Mucosa of stomach (tissue), 1 donor: Measurements from ENCODE around the gene HOXB6.

Source experiments
- H3K27me3 ChIP-seq: one replicate; pipeline ENCODE4 v1.7.0; 2013; ENCODE audit warnings: mild to moderate bottlenecking, low read length; ENCODE audit not compliant: control insufficient read depth, insufficient read depth
- H3K36me3 ChIP-seq: one replicate; pipeline ENCODE4 v1.7.0; 2013; ENCODE audit warnings: low read length; ENCODE audit not compliant: control insufficient read depth, insufficient read depth
- H3K4me1 ChIP-seq: one replicate; pipeline ENCODE4 v1.7.0; 2013; ENCODE audit warnings: mild to moderate bottlenecking, low read length; ENCODE audit not compliant: control insufficient read depth, insufficient read depth
- H3K4me3 ChIP-seq: one replicate; pipeline ENCODE4 v1.7.0; 2013; ENCODE audit warnings: low read length
- H3K9ac ChIP-seq: one replicate; pipeline ENCODE4 v1.7.0; 2013; ENCODE audit warnings: mild to moderate bottlenecking, low read length, moderate library complexity
- H3K9me3 ChIP-seq: one replicate; pipeline ENCODE4 v1.7.0; 2013; ENCODE audit warnings: mild to moderate bottlenecking, low read length, moderate library complexity; ENCODE audit not compliant: control insufficient read depth
- donor health status: Pancreatic carcinoma.

HOXB6 gene

GRCh38 chr17:48574505-48575065 lies 30.2 kb downstream of the HOXB6 start:
- Histone ChIP-seq H3K27me3 (peaks cover 91% of the 10 kb centered on the region), H3K36me3 (no peaks in the 10 kb centered on the region), H3K4me3 (no peak overlapping the region), H3K4me1 (peaks cover 8% of the 10 kb centered on the region), H3K9me3 (no peaks in the 10 kb centered on the region), H3K9ac (peak overlapping the region; percentile 53)

DNA sequence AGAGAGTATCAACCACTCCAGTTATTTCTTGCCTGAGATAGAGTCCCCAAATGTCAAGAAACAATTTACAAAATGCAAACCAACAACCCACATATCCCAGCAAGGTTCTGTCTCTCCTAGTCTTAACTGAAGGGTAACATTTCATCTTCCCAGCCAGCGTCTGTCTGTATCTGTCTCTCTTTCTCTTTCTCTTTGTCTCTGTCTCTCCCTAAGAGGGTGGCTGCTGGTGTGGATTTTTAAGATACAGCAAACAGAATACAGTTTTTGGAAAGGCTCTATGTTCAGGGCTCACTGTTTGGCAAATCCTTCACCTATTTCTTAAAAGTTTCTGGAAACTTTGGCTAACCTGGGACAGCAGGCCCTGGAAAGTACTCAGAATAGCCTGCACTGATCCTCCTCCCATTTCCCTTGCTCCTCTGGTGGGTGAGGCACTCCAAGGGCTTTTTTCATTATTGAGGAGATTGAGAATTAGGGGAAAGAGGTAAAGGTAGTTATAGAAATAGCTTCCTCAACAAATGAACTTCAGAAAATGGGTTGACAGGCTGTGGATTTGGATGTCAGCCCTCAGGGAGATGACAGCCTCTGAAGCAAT lies 32.9 kb downstream of the HOXB6 start:
- Histone ChIP-seq H3K27me3 (peaks cover 98% of the 10 kb centered on the region), H3K9ac (peak overlapping the region; percentile 67), H3K9me3 (no peaks in the 10 kb centered on the region), H3K36me3 (no peaks in the 10 kb centered on the region), H3K4me3 (no peak overlapping the region), H3K4me1 (peaks cover 20% of the 10 kb centered on the region)

GRCh38 chr17:48571024-48571818 lies 33.6 kb downstream of the HOXB6 start:
- peaks cover 98% of the 10 kb centered on the region for H3K27me3 ChIP-seq
- H3K9ac ChIP-seq: peak overlapping the region; percentile 67
- H3K9me3 ChIP-seq: no peaks in the 10 kb centered on the region
- no peak overlapping the region for H3K4me3 ChIP-seq
- H3K4me1 ChIP-seq: peaks cover 20% of the 10 kb centered on the region
- H3K36me3 ChIP-seq: no peaks in the 10 kb centered on the region

DNA sequence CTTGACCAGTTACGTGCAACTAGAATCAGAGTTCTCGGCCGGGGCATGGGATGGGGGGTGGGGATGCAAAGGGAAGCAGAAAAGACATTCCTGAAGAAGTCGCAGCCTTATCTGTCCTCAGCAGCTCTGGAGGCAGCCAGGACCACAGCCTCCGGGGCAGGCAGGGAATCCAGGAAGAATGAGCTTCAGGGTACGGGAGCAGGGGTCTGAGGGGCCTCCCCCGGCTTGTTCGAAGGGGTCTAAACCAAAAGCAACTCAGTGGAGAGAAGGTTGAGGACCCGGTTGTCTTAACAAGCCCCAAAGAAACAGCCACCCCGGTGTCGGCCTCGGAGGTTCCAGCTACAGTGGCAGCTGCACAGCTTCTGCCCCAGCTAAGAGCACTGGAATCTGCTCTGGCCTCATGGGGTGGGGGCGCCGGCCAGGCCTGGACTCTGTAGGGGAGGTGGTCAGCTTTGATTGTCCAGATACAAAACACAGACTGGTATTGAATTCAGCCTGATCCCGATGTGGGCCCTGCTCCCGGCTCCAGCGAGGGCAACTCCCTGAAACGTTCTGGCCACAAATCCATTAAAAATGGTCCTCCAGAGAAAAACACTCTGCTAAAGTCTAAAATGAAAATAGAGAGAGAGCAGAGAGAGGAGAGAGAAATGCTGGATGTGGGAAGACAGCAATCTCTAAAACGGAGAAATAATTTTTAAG lies 34.3 kb downstream of the HOXB6 start:
- H3K4me1 ChIP-seq: peaks cover 14% of the 10 kb centered on the region
- H3K9me3 ChIP-seq: no peaks in the 10 kb centered on the region
- no peak overlapping the region for H3K4me3 ChIP-seq
- peak overlapping the region; percentile 67 for H3K9ac ChIP-seq
- H3K27me3 ChIP-seq: peaks cover 99% of the 10 kb centered on the region
- no peaks in the 10 kb centered on the region for H3K36me3 ChIP-seq

DNA sequence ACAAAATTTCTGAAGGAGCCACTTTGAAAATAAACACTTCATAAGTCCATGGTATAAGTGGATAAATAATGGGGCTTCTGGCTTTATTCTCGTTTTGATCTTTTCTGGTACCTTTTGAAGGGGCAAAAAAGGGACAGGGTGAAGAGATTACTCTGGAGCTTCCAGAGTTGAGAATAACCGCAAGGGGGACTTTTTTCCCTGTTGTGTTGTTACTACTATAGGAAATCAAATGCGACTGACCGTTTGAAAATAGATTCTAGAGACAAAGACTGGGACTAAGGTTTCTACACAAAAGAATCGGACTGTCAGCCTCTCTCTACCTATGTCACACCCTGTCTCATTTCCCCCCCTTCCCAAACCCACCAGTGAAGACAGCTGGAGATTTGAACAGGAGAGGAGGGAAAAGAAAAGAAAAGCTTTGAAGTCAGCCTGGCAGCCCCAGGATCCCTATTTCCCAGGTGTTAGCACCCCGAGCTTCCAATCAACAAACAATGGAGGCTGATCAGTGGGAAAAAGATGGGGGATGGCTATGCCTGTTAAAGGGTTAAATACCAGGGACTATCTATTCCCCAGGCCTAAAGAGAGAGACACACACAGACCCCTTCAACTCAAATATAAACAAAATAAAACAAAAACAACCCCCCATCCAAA lies 35.0 kb downstream of the HOXB6 start:
- Histone ChIP-seq H3K36me3 (no peaks in the 10 kb centered on the region), H3K27me3 (peaks cover 100% of the 10 kb centered on the region), H3K4me1 (peaks cover 19% of the 10 kb centered on the region), H3K9me3 (no peaks in the 10 kb centered on the region), H3K4me3 (no peak overlapping the region), H3K9ac (peak overlapping the region; percentile 67)

DNA sequence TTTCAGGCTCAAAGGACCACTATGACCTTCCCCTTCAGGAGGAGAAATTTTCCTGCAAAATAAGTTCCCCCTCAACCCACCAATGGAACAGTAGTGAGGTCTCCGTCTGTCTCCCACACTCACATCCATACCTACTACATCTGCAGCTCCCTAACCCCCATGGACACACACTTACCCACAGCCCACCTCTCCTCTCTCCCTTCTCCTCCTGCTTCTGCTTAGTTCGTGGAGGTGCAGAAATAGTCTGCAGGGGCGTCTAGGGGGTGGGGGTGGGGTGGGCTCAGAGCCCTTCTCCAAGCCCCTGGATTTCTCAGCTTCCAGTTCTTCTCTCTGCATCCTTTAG lies 35.6 kb downstream of the HOXB6 start:
- H3K9ac ChIP-seq: no peak overlapping the region
- H3K36me3 ChIP-seq: no peaks in the 10 kb centered on the region
- H3K4me3 ChIP-seq: no peak overlapping the region
- H3K27me3 ChIP-seq: peaks cover 99% of the 10 kb centered on the region
- peaks cover 19% of the 10 kb centered on the region for H3K4me1 ChIP-seq
- no peaks in the 10 kb centered on the region for H3K9me3 ChIP-seq

GRCh38 chr17:48568499-48569239 lies 36.1 kb downstream of the HOXB6 start:
- Histone ChIP-seq H3K9me3 (no peaks in the 10 kb centered on the region), H3K9ac (no peak overlapping the region), H3K4me3 (no peak overlapping the region), H3K4me1 (peaks cover 19% of the 10 kb centered on the region), H3K27me3 (peaks cover 96% of the 10 kb centered on the region), H3K36me3 (no peaks in the 10 kb centered on the region)

DNA sequence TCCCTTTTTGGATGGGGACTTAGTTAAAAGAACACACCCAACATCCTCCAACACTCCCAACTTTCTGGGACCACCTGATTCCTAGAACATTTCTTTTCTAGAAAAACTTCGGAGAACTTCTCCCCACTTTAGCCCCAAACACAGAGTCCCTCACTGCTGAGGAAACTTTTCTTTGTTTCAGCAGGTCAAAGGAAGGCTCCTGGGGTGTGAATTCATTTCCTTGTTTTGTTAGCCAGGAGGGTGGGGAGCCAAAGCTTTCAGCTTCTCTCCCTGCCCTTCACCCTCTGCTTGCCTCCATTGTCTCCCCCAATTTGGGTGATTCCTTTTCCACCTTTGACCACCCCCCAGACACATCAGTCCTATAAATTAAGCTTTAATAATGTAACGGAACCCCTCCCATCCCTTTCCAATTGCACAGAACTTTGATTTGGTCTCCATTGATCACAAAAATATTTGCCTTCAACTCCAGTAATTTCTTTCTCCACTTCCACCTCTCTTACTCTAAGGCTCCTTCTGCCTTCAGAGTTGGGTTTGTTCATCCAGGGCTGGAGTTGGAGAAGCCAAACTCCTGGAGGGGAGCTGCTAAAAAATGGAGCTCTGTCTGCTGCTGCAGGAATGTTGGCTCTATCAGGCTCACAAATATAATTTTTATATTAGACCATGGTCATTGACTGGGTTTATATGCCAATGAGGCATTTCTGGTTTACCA lies 37.0 kb downstream of the HOXB6 start:
- Histone ChIP-seq H3K9ac (no peak overlapping the region), H3K4me3 (no peak overlapping the region), H3K4me1 (peaks cover 19% of the 10 kb centered on the region), H3K9me3 (no peaks in the 10 kb centered on the region), H3K36me3 (no peaks in the 10 kb centered on the region), H3K27me3 (peaks cover 96% of the 10 kb centered on the region)

DNA sequence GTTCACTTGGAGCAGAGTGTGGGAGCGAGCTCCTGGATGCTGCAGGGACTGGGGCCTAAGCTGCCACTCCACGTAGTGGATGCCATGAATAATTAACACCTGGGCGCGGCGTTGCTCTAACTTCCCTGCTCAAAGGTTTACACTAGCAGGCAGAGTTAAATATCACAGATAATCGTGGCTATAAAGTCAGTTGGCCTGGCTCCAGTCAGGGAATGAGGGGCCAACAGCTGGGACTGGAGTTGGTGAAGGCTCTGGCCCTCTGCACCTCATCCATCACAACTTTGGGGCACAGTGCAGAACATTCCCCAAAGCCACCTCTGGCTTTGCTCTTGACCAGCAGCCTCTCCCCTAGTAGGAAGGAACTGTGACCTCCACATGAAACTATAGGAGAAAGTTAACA lies 37.6 kb downstream of the HOXB6 start:
- no peaks in the 10 kb centered on the region for H3K9me3 ChIP-seq
- no peak overlapping the region for H3K9ac ChIP-seq
- peaks cover 96% of the 10 kb centered on the region for H3K27me3 ChIP-seq
- no peak overlapping the region for H3K4me3 ChIP-seq
- H3K36me3 ChIP-seq: no peaks in the 10 kb centered on the region
- H3K4me1 ChIP-seq: peaks cover 19% of the 10 kb centered on the region

- Histone ChIP-seq H3K4me3 (no peak overlapping the region), H3K9me3 (no peaks in the 10 kb centered on the region), H3K9ac (no peak overlapping the region), H3K27me3 (peaks cover 96% of the 10 kb centered on the region), H3K4me1 (peaks cover 23% of the 10 kb centered on the region), H3K36me3 (no peaks in the 10 kb centered on the region)
These were observed 38.1 kb downstream of the HOXB6 start for GRCh38 chr17:48566717-48567116.
